ENCODE data around the gene TEAD1. TPM values are rescaled to one million over a fixed set of nuclear protein-coding genes. Genes with fewer than 3 reads are reported as not detected.

The TEAD1 gene
- total and polyA plus RNA-seq, 2 experiments from 2014 or later: 24.5 to 103 TPM

GRCh38 chr11:12698048-12698447 lies 23.8 kb downstream of the TEAD1 start:
- no peak for TF ChIP-seq CREB1 (CRISPR knock-in tag; IDR thresholded peaks at IDR 0.05; ENCODE audit: low read depth)
- TF ChIP-seq ZNF114 (CRISPR knock-in tag; IDR thresholded peaks at IDR 0.05): no peak
- no peak for TF ChIP-seq STAT1 (IDR thresholded peaks at IDR 0.05; ENCODE audit: unreplicated experiment)
- TF ChIP-seq EZH2 (IDR thresholded peaks at IDR 0.05; ENCODE audit: low read depth, unreplicated experiment): no peak
- TF ChIP-seq EZH2phosphoT487 (IDR thresholded peaks at IDR 0.05; ENCODE audit: unreplicated experiment): no peak
- no peak for TF ChIP-seq ZNF462 (CRISPR knock-in tag; IDR thresholded peaks at IDR 0.05)
- no peak for TF ChIP-seq NANOG (IDR thresholded peaks at IDR 0.05; ENCODE audit: borderline replicate concordance)
- no peak for TF ChIP-seq POLR2AphosphoS5 (IDR thresholded peaks at IDR 0.05; ENCODE audit: low read depth)
- TF ChIP-seq JUNB (IDR thresholded peaks at IDR 0.05; ENCODE audit: unreplicated experiment): no peak
- no peak for TF ChIP-seq ZNF331 (CRISPR knock-in tag; IDR thresholded peaks at IDR 0.05; ENCODE audit: low read depth)
- ATAC-seq: peak; percentile 53
- peak overlapping the region; percentile 54 for H3K4me3 Mint-ChIP-seq

More at GRCh38 chr11:12698048-12698447, 23.8 kb downstream of the TEAD1 start:
- peak overlapping the region; percentile 7; the same call in 1 of the 2 replicates for H3K27ac ChIP-seq (ENCODE audit: low read depth)
- H3K27me3 ChIP-seq (ENCODE audit: insufficient read depth): no peaks in the 10 kb centered on the region
- H3K4me3 ChIP-seq: 0 out of 2 replicates have a peak overlapping the region, but pooled peaks have one; percentile 15
- H4K20me1 ChIP-seq (replicated peaks; ENCODE audit: insufficient read depth): peaks cover 80% of the 10 kb centered on the region
- H3K36me3 Mint-ChIP-seq (ENCODE audit: low read depth): no peaks in the 10 kb centered on the region
- no peaks in the 10 kb centered on the region for H3K36me3 ChIP-seq (ENCODE audit: insufficient read depth)
- H3K27ac Mint-ChIP-seq: peak overlapping the region; percentile 78; the same call in 1 of the 2 replicates
- H2AFZ ChIP-seq: no peak overlapping the region
- peaks cover 100% of the 10 kb centered on the region for H3K79me2 ChIP-seq (replicated peaks; ENCODE audit: insufficient read depth)
- H3K27me3 Mint-ChIP-seq (ENCODE audit: insufficient read depth, low read depth, poor library complexity): peaks cover 13% of the 10 kb centered on the region
- H3K4me1 Mint-ChIP-seq: peaks cover 91% of the 10 kb centered on the region
- H3K4me2 ChIP-seq: peak overlapping the region; percentile 50
- no peaks in the 10 kb centered on the region for H3K9me3 Mint-ChIP-seq
- peak; percentile 64 for DNase-seq (ENCODE audit: low spot score)
- no peaks in the 10 kb centered on the region for H3F3A ChIP-seq (replicated peaks; ENCODE audit: low read depth)
- no peaks in the 10 kb centered on the region for H3K9me2 ChIP-seq (ENCODE audit: insufficient read depth)
- peaks cover 85% of the 10 kb centered on the region for H3K4me1 ChIP-seq (ENCODE audit: insufficient read depth)
